WERI-Rb-1 (cell line): Measurements from ENCODE around the gene PRLR.
"Not testable (repeated sequence)": the region's sequence is repeated elsewhere in the genome, so short reads cannot be mapped to it uniquely, and the experiment has no call there.

ENCODE experiments used
- DNase-seq: peaks from one replicate; pipeline ENCODE4 v3.0.0-alpha.2; 2020
- H3K27ac ChIP-seq: fragments of 250-450 bp; sonication (Bioruptor Pico); 2 replicates; pipeline ENCODE4 v1.5.1; 2020; ENCODE audit warnings: mild to moderate bottlenecking, moderate library complexity
- H3K27me3 ChIP-seq: fragments of 250-450 bp; sonication (Bioruptor Pico); 2 replicates; pipeline ENCODE4 v1.5.1; 2021; ENCODE audit warnings: mild to moderate bottlenecking, low read depth, moderate library complexity; ENCODE audit not compliant: insufficient read depth, severe bottlenecking
- H3K36me3 ChIP-seq: fragments of 250-450 bp; sonication (Bioruptor Pico); 2 replicates; pipeline ENCODE4 v1.5.1; 2020; ENCODE audit warnings: mild to moderate bottlenecking, moderate library complexity
- H3K4me3 ChIP-seq: 2 replicates; pipeline ENCODE4 v1.5.1; 2011; ENCODE audit warnings: low read depth, mild to moderate bottlenecking, control low read depth, low read length
- H3K9me3 ChIP-seq: fragments of 250-450 bp; sonication (Bioruptor Pico); 2 replicates; pipeline ENCODE4 v1.5.1; 2021; ENCODE audit warnings: mild to moderate bottlenecking, moderate library complexity; ENCODE audit not compliant: severe bottlenecking
- CTCF ChIP-seq: IDR thresholded peaks from 2 replicates; pipeline ENCODE4 v1.5.1; 2011; ENCODE audit warnings: low read depth, mild to moderate bottlenecking, control low read depth, inconsistent platforms, low read length

Gene PRLR

GRCh38 chr5:35103637-35104299 is 126.5 kb downstream of the PRLR start:
- TF ChIP-seq CTCF, result no peak

DNA sequence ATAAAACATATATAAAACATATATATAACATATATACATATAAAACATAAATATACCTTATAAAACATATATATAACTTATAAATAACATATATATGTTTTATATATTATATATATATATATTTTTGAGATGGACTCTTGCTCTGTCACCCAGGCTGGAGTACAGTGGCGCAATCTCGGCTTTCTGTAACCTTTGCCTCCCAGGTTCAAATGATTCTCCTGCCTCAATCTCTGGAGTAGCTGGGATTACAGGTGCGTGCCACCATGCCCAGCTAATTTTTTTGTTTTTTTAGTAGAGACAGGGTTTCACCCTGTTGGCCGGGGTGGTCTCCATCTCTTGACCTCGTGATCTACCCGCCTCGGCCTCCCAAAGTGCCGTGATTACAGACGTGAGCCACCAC is 128.6 kb downstream of the PRLR start:
- DNase-seq, H3K36me3 ChIP-seq, H3K27ac ChIP-seq, H3K9me3 ChIP-seq, H3K4me3 ChIP-seq: not testable (repeated sequence)
- H3K27me3 ChIP-seq, result peaks cover 87% of the 10 kb centered on the region

More at GRCh38 chr5:35103637-35104299, 126.5 kb downstream of the PRLR start:
- Histone ChIP-seq H3K36me3 (no peaks in the 10 kb centered on the region), H3K27ac (no peak overlapping the region), H3K9me3 (no peaks in the 10 kb centered on the region), H3K27me3 (peaks cover 71% of the 10 kb centered on the region), H3K4me3 (no peak overlapping the region)
- no peak for DNase-seq

GRCh38 chr5:35101016-35101415 is 129.3 kb downstream of the PRLR start:
- DNase-seq, result no peak
- H3K27me3 ChIP-seq, result peaks cover 89% of the 10 kb centered on the region
- no peak overlapping the region for H3K27ac ChIP-seq
- no peaks in the 10 kb centered on the region for H3K9me3 ChIP-seq
- H3K36me3 ChIP-seq, result no peaks in the 10 kb centered on the region
- no peak for TF ChIP-seq CTCF
- H3K4me3 ChIP-seq, result no peak overlapping the region

DNA sequence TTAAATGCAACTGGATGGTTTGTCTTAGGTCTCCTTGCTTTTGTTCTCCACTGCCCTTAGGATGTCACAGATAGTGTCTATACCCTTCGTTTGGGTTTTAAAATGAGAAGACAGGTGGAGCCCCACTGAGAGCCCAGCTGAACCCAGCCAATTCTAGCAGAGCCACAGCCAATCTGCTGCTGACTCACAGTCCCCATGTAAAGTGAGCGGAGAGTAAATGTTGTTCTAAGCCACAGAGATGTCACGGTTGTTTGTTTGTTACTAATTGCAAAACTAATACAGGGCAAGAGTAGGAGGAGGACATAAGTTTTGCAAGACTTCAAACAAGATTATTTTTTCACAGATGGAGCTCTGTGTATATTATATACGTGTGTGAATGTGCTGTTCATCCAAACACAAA is 132.1 kb downstream of the PRLR start:
- Histone ChIP-seq H3K4me3 (no peak overlapping the region), H3K9me3 (no peaks in the 10 kb centered on the region), H3K27me3 (peaks cover 87% of the 10 kb centered on the region), H3K36me3 (no peaks in the 10 kb centered on the region), H3K27ac (no peak overlapping the region)
- DNase-seq, result no peak
- no peak for TF ChIP-seq CTCF

DNA sequence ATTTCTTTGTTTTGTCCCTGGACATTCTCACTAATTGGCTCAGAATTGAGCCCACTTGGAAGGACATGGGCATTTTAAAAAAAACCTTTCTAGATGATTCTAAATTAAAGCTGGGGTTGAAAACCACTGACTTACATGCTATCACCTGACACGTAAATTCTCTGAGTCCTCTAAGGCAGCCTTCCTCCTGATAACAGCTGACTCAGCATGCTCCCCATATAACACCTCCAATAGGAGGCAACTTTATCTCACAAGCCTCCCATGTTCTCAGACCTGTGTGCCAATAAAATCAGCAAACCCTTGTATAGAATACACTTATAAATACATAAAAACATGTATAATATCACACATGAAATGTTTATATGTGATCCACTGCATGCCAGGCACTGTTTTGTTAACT is 133.4 kb downstream of the PRLR start:
- DNase-seq, result no peak
- Histone ChIP-seq H3K36me3 (no peaks in the 10 kb centered on the region), H3K27ac (no peak overlapping the region), H3K4me3 (no peak overlapping the region), H3K27me3 (peaks cover 87% of the 10 kb centered on the region), H3K9me3 (no peaks in the 10 kb centered on the region)
- TF ChIP-seq CTCF, result no peak

DNA sequence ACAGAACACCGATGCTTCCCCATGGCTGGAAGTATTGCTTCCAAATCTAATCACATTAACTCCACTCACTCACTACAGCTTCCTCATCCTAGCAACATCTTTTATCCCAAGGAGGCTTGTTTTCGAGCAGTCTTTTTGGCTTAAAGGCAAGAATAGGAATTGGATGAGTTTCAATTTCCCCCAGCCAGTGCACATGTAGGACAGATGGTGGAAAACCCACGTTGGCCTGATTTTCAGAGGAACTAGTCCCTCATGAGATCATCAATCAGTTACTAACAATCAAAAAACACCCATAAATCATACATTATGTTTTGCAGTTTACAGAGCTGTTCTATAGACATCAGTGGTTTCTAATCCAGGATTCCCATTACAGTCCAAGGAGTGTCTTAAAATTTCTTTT is 134.1 kb downstream of the PRLR start:
- Histone ChIP-seq H3K36me3 (no peaks in the 10 kb centered on the region), H3K4me3 (no peak overlapping the region), H3K9me3 (no peaks in the 10 kb centered on the region), H3K27me3 (peaks cover 86% of the 10 kb centered on the region), H3K27ac (no peak overlapping the region)
- TF ChIP-seq CTCF, result no peak
- DNase-seq, result no peak
